ENCODE results near the gene OGFRL1.

The OGFRL1 gene

GRCh38 chr6:71334768-71335167 is 46.2 kb downstream of the OGFRL1 start:
- no peak for DNase-seq (ENCODE audit: low spot score)

GRCh38 chr6:71335544-71335943 is 46.9 kb downstream of the OGFRL1 start:
- DNase-seq (ENCODE audit: low spot score) = no peak

- no peak for DNase-seq (ENCODE audit: low spot score)
Measured at GRCh38 chr6:71336901-71337300, 48.3 kb downstream of the OGFRL1 start.

GRCh38 chr6:71338540-71339316 is 50.1 kb downstream of the OGFRL1 start:
- DNase-seq (ENCODE audit: low spot score) = no peak

GRCh38 chr6:71342772-71343171 is 54.2 kb downstream of the OGFRL1 start:
- no peak for DNase-seq (ENCODE audit: low spot score)

- DNase-seq (ENCODE audit: low spot score) = no peak
Measured at GRCh38 chr6:71345476-71346333, 57.1 kb downstream of the OGFRL1 start.

GRCh38 chr6:71346334-71346694 is 57.7 kb downstream of the OGFRL1 start:
- DNase-seq (ENCODE audit: low spot score) = no peak

GRCh38 chr6:71347119-71347518 is 58.5 kb downstream of the OGFRL1 start:
- no peak for DNase-seq (ENCODE audit: low spot score)

GRCh38 chr6:71349395-71349794 is 60.8 kb downstream of the OGFRL1 start:
- DNase-seq (ENCODE audit: low spot score) = no peak

GRCh38 chr6:71349976-71350615 is 61.5 kb downstream of the OGFRL1 start:
- DNase-seq (ENCODE audit: low spot score) = no peak

- no peak for DNase-seq (ENCODE audit: low spot score)
Measured at GRCh38 chr6:71351190-71351589, 62.6 kb downstream of the OGFRL1 start.

Data from globus pallidus (tissue), 1 donor.